ENCODE data around the gene BLVRA. TPM values are rescaled to one million over a fixed set of nuclear protein-coding genes. Genes with fewer than 3 reads are reported as not detected.
A peak's percentile ranks its signal among the peaks of the same experiment; 100 is the strongest.
"Not testable (repeated sequence)": the region's sequence is repeated elsewhere in the genome, so short reads cannot be mapped to it uniquely, and the experiment has no call there.

BLVRA gene
- total RNA-seq, 1 donor from 2014 or later, result 47.3 TPM

DNA sequence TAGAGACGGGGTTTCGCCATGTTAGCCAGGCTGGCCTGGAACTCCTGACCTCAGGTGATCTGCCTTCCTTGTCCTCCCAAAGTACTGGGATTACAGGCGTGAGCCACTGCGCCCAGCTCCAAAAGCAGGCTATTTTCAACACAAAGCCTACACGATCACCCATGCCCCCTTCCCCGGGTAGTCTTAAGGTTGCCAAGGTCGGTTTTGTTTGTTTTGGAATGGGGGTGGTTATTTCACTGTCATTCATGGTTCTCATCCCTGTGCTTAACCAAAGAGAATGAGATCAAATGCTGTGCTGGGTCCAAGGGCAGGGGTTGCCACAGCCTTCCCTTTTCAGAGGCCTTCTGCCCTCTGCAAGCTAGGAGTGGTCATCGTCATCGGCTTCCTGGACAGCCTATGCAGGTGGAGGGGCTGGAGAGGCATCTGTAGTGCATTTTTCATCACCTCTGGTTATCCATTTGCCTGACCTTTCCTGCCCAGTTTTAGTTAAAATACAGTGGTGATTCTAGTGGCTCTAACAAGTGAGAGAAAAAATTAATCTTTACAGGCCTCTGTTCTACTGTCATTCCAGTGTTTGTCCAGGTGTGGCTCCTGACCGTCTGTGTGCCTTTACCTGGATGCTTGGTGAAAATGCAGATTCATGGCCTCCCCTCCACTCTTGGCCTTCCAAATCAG, 11.4 kb downstream of the BLVRA start:
- no peak for DNase-seq (ENCODE audit: low read depth)

DNA sequence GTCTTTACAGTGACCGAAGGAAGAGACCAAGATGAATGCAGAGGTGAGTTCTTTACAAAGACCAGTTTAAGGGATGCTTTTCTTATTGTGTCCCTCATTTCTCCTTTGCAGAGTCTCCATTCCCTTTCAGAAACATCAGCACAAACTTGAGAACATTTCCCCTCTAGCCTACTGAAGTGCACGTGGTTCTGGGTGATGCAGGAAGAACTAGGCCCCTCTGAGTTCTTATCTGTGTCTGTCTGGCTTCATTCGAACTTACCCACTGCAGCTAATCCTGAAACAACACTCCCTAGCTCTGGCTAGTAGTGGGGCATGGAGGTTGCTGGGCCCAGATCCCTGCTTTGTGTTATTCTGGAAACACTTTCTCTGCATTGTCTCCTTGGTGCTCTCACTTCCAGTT, 12.6 kb downstream of the BLVRA start:
- DNase-seq (ENCODE audit: low read depth), result no peak

DNA sequence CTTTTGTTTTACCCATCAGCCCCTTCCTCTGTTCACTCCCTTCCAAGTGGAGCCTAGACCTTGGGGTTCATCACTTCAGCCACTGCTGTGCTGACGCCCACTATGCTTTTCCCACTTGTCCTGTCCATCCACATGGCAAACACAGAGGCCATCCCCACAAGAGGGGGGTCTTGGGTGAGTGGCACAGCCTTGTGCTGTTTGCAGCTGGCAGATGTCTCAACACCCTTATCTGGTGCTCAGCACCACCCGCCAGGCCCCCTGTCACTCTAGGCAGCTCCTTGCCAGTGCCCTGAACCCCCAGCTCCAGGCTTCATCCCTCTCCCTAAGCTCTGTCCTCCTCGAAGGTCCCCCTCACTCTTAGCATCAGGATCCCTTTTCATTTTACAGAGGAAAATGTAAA, 13.1 kb downstream of the BLVRA start:
- no peak for DNase-seq (ENCODE audit: low read depth)

GRCh38 chr7:43773268-43773667, 14.8 kb downstream of the BLVRA start:
- not testable (repeated sequence) for DNase-seq (ENCODE audit: low read depth)

DNA sequence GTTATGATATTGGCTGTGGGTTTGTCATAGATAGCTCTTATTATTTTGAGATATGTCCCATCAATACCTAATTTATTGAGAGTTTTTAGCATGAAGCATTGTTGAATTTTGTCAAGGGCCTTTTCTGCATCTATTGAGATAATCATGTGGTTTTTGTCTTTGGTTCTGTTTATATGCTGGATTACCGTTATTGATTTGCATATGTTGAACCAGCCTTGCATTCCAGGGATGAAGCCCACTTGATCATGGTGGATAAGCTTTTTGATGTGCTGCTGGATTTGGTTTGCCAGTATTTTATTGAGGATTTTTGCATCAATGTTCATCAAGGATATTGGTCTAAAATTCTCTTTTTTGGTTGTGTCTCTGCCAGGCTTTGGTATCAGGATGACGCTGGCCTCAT, 16.8 kb downstream of the BLVRA start:
- not testable (repeated sequence) for DNase-seq (ENCODE audit: low read depth)

- DNase-seq (ENCODE audit: low read depth), result not testable (repeated sequence)
Observed at GRCh38 chr7:43778293-43779044, 20.0 kb downstream of the BLVRA start.

- no peak for DNase-seq (ENCODE audit: low read depth)
Observed at GRCh38 chr7:43779045-43779812, 20.7 kb downstream of the BLVRA start.

DNA sequence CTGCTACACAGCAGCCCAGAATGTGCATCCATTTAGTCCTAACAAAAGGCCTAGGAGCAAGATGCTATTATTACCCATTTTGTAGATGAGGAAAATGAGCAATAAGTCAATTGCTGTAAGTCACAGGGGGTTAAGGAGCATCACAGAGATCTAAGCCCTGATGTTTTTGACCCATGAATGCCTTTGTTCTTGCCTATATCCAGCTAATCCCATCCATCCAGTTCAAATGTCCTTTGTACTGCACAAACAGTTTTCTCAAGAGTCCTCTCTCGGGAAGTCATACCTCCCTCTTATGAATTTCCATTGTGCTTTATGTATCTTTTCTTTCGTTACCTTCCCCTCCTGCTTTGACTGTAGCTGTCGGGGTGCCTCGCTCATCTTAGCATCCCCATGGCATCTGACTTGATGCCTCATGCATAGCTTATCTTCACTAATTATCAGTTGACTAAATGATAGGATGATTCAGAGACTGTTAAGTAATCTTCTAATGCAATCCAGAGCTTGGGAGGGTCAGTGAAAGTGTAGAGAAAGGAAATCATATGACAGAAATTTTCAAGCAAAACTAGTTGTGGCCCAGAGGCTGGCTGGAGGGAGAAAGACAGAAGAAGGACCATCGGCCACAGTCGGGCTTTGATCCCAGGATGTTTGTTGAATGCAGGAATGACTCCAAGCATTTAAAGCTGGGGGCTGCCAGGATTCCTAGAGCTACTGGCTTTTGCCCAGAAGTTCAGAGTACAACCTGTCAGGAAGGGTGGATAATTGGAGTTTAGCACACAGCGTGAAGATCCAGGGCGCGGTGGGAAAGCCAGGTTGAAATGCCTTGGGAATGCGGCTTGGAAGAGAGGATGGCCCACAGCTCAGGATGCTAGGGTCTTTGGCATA, 23.5 kb downstream of the BLVRA start:
- DNase-seq (ENCODE audit: low read depth), result peak; percentile 50

DNA sequence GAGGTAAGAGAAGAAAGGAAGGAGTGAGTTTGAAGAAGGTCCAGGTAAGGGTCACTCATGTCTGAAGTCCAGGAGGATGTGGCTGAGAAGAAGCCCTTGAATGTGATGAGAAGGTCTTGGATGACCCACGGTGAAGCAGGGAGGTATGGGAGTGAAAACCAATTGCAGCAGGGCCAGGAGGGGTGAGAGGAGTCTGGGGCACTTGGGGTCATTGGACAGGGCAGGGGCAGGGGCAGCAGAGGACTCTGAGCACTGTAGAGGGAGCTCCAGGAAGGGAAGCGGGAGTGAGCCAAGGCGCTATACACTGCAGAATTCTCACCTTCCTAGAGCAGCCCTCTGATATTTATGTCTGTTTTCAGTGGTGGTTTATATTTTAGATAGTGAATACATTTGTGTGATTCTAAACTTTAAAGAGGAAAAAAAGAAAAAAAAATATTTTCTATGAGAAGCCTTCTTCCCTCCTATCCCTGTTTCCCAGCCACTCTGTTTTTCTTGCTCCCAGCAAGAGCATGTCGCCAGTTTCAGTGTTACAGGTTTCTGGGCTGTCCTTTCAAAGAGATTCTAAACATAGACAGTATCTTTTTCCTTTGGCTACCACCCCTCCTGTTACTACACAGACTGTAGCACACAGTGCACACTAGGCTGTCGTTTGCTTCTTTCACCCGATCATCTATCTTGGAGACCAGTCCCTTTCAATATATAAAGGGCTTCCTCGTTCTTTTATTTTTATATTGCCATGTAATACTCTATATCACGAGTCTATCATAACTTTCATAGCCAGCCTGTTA, 24.5 kb downstream of the BLVRA start:
- DNase-seq (ENCODE audit: low read depth), result no peak

DNA sequence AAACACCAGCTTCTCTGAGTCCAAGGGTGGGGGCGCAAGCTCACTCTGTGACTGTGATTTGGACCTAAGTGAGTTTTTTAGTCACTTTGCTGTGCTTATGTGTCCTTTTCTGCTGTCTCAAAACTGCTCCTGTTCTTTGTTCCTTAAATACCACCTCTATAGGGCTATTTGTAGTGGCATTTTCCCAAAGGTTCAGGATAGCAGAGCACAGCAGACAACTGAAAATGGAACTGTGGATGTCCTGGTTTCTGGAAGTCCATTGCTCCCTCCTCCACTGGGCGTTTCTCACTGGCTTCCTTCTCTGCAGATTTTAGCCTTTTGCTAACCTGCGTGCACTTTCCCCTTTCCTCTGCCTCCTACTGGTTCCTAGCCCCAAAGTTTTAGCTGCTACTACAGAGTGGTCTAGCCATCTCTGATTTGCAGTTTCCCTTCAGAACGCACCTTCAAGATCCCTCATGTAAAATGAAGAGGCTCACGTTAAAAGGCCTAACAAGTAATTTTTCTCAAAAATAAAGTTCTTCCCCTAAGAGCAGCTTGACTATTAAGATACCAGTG, 25.6 kb downstream of the BLVRA start:
- DNase-seq (ENCODE audit: low read depth), result no peak

- peak; percentile 77 for DNase-seq (ENCODE audit: low read depth)
Observed at GRCh38 chr7:43784585-43785087, 26.2 kb downstream of the BLVRA start.

- DNase-seq (ENCODE audit: low read depth), result peak; percentile 91
Observed at GRCh38 chr7:43785420-43785819, 26.9 kb downstream of the BLVRA start.

- no peak for DNase-seq (ENCODE audit: low read depth)
Observed at GRCh38 chr7:43787771-43788170, 29.3 kb downstream of the BLVRA start.

DNA sequence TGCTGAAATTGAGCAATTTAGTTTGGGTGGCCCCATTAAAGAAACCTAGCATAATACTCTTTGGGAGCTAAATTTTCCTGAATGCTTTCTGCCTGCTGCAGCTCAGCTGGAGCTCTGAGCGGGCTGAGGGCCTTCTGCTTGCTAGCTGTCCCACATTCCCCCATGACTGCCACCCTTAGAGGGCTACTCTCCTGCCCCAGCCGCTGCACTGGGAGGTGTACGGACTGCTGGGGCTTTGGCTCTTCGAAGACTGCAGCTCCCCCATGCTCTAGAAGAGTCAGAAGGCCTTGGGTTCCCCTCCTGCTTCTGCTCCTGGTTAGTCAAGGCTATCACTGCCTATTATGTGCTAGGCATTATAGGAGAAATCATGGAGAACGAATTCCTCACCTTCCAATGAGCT, 31.5 kb downstream of the BLVRA start:
- DNase-seq (ENCODE audit: low read depth), result no peak

DNA sequence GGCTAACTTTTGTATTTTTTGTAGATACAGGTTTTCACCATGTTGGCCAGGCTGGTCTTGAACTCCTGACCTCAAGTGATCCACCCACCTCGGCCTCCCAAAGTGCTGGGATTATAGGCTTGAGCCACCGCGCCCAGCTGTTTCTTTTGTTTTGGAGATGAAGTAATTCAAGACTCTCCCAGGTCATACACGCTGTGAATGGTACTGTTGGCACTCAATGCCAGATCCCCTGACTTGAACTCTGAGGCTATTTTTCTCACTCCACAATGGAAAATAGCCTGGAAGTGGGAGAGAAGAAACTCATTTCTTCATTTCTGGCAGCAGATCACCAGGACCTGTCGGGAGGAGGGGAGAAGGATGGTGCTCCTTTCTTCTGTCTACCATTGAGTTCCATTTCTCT, 32.4 kb downstream of the BLVRA start:
- DNase-seq (ENCODE audit: low read depth), result no peak

DNA sequence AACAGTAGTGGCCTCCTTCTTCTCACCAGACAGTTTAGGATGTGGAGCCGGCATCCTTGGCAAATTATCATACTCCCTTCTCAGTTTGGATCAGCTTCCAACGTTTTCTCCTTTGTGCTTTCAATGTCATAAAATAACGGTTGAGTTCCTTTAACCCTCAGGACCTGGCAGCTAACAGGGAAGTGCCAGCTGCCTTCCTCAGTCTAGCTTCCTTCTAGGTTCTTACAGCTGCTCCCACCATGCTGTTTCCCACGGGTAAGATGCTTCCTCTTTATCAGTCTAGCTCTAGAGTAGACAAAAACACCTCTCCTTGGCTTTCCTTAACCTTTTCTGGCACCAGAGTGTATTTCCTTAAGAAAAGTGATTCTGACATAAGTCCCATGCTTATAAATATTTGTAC, 33.2 kb downstream of the BLVRA start:
- no peak for DNase-seq (ENCODE audit: low read depth)

DNA sequence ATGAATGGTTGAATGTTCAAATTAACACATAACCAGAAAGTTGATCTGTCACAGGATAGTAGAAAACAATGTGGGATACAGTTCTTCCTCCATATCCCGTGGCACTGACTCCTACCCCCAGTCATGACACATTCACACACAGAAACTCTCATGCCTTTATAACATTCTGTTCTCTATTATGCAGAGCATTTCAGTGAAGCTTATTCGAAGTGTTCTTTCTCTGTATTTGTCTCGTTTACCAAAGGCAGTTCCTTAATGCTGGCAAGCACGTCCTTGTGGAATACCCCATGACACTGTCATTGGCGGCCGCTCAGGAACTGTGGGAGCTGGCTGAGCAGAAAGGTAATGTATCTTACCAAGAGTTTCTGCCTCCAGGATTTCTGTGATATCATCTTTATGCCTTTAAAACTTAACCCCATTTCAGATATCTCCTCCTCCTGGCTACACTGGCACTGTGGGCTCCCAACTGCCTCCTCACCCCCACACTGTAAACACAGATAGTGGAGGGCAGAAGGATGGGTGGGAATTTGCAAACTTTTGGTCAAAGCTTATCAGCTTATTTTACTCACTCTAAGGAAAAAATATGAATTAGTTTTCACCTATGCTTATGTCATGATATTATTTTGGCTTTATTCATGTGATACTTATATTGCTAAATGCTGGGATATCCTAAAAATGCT, 34.1 kb downstream of the BLVRA start:
- DNase-seq (ENCODE audit: low read depth), result no peak

DNA sequence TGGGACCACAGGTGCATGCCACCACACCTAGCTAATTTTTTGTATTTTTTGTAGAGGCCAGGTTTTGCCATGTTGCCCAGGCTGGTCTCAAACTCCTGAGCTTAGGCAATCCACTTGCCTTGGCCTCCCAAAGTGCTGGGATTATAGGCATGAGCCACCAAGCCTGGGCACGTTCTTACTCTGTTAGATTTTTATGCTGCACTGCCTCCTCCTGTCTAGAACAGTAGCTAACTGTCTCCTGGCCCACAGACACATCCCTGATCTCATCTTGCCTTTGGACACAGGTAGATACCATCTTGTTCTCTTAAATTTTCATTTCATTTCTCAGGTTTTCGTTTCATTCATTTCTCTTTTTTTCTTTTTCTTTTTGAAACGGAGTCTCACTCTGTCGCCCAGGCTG, 41.1 kb downstream of the BLVRA start:
- peak; percentile 6 for DNase-seq (ENCODE audit: low read depth)

DNA sequence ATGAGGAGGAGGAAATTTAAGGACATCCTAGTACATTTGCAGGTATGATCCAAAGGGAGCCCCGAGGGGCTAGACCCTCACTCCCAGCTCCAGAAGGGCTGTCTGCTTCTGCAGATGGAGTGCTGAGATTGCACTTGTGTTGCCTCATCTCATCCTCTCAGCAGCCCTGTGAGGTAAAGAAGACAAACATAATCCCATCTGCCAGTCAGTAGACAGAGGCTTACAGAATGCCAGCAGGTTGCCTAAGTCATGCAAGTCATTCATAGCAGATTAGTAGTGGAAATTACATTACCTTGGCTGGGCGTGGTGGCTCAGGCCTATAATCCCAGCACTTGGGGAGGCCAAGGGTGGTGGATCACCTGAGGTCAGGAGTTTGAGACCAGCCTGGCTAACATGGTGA, 45.4 kb downstream of the BLVRA start:
- no peak for DNase-seq (ENCODE audit: low read depth)

DNA sequence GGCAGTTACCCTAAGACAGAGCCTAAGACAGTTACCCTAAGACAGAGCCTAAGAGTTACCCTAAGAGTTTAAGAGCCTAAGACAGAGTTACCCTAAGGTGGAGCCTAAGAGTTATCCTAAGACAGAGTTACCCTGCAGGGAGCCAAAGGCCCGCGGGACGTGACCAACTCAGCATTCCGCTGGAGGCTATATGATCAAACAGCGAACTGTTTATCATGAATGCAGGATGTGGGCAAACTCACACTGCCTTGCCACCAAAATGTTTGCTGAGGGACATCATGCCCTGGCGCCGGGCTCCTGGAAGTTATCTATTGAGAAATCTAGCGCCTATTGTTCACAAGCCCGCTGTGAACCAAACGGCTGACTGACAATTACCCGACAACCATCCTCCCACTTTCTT, 49.9 kb downstream of the BLVRA start:
- DNase-seq (ENCODE audit: low read depth), result no peak
